ENCODE data around the gene CLCA4. TPM values are rescaled to one million over a fixed set of nuclear protein-coding genes. Genes with fewer than 3 reads are reported as not detected.

The CLCA4 gene
- not detected in 2 replicates for total RNA-seq

GRCh38 chr1:86546787-86547221 lies at the start of gene CLCA4:
Gene CLCA4, plus strand, starts transcription at chr1:86547078. Its CDS starts 42 bp downstream, at chr1:86547120.

Other genes with a start within 250 kb of the CLCA4 start
- 13.6 and 20.5 TPM in 2 replicates for gene ODF2L, start 150.8 kb upstream of the CLCA4 start, total RNA-seq
- 2.0 and 5.6 TPM in 2 replicates for gene CLCA2, start 122.9 kb upstream of the CLCA4 start, total RNA-seq
- gene CLCA1, start 78.2 kb upstream of the CLCA4 start, total RNA-seq, result not detected in 2 replicates
- gene SH3GLB1, start 157.5 kb downstream of the CLCA4 start, total RNA-seq, result 23.2 and 32.0 TPM in 2 replicates

Data from bronchial smooth muscle cell (primary cell).